BLaER1 treated with 17β-estradiol and CSF1 and Interleukin-3, amounts not matched to agents 10 nM and 100 nM (cell line): ENCODE measurements around the gene CYBC1.

Experiments used
- H3K27ac ChIP-seq, 11 experiments: shearing (Covaris generic); formaldehyde crosslinking; 2 replicates each; pipeline ENCODE4 v1.8.1; 2022
- H3K27me3 ChIP-seq, 11 experiments: shearing (Covaris generic); formaldehyde crosslinking; 2 replicates each; pipeline ENCODE4 v1.8.1; 2022
- H3K36me3 ChIP-seq, 11 experiments: shearing (Covaris generic); formaldehyde crosslinking; 2 replicates each; pipeline ENCODE4 v1.8.1; 2022
- H3K4me1 ChIP-seq, 10 experiments: shearing (Covaris generic); formaldehyde crosslinking; 2 replicates each; pipeline ENCODE4 v1.8.1; 2022
- H3K4me2 ChIP-seq, 11 experiments: shearing (Covaris generic); formaldehyde crosslinking; 2 replicates each; pipeline ENCODE4 v1.8.1; 2022
- H3K4me3 ChIP-seq, 10 experiments: shearing (Covaris generic); formaldehyde crosslinking; 2 replicates each; pipeline ENCODE4 v1.8.1; 2022
- H3K9ac ChIP-seq, 11 experiments: shearing (Covaris generic); formaldehyde crosslinking; 2 replicates each; pipeline ENCODE4 v1.8.1; 2022
- H3K9me3 ChIP-seq, 11 experiments: shearing (Covaris generic); formaldehyde crosslinking; replicated peaks in 1 of 11; 2 replicates each; pipeline ENCODE4 v1.8.1; 2022
- H4K20me1 ChIP-seq, 11 experiments: shearing (Covaris generic); formaldehyde crosslinking; 2 replicates each; pipeline ENCODE4 v1.8.1; 2022
- Cebpa-rat ChIP-seq, 11 experiments: shearing (Covaris generic); IDR thresholded peaks; 2 replicates each; pipeline ENCODE4 v1.8.1; 2022

The CYBC1 gene

GRCh38 chr17:82486231-82487094, 35.9 kb upstream of the CYBC1 start:
- no peaks in the 10 kb centered on the region for H3K27me3 ChIP-seq
- H4K20me1 ChIP-seq, result peaks cover 0 to 40% (median 0%) of the 10 kb centered on the region in 11 experiments; a peak in 7 of 22 replicates
- peak overlapping the region in 4 of 11 experiments; percentile 7 to 44 (median 24); a peak in 3 of 22 replicates for H3K9ac ChIP-seq
- H3K4me1 ChIP-seq, result peaks cover 0 to 33% (median 26%) of the 10 kb centered on the region in 10 experiments; a peak in 16 of 20 replicates
- H3K9me3 ChIP-seq, result no peaks in the 10 kb centered on the region
- no peak overlapping the region for H3K4me3 ChIP-seq
- H3K27ac ChIP-seq, result peak overlapping the region in 1 of 11 experiments; percentile 13; a peak in 1 of 22 replicates
- no peak overlapping the region for H3K4me2 ChIP-seq
- TF ChIP-seq Cebpa-rat (IDR thresholded peaks at IDR 0.05), result no peak
- peaks cover 79 to 86% (median 82%) of the 10 kb centered on the region in 11 experiments for H3K36me3 ChIP-seq

- H3K4me2 ChIP-seq, result no peak overlapping the region
- H3K4me3 ChIP-seq, result no peak overlapping the region
- H3K27me3 ChIP-seq, result no peaks in the 10 kb centered on the region
- H3K9ac ChIP-seq, result 0 out of 22 replicates have a peak overlapping the region, but pooled peaks of 1 of the 11 experiments have one; percentile 7
- no peak overlapping the region for H3K27ac ChIP-seq
- H3K4me1 ChIP-seq, result peaks cover 0 to 7% (median 5%) of the 10 kb centered on the region in 10 experiments; a peak in 12 of 20 replicates
- H3K36me3 ChIP-seq, result peaks cover 98 to 100% (median 99%) of the 10 kb centered on the region in 11 experiments
- H3K9me3 ChIP-seq, result no peaks in the 10 kb centered on the region
- peaks cover 0 to 47% (median 6%) of the 10 kb centered on the region in 11 experiments; a peak in 14 of 22 replicates for H4K20me1 ChIP-seq
- no peak for TF ChIP-seq Cebpa-rat (IDR thresholded peaks at IDR 0.05)
Measured at GRCh38 chr17:82483836-82484235, 33.3 kb upstream of the CYBC1 start.

GRCh38 chr17:82483204-82483660, 32.7 kb upstream of the CYBC1 start:
- peaks cover 99 to 100% (median 99%) of the 10 kb centered on the region in 11 experiments for H3K36me3 ChIP-seq
- TF ChIP-seq Cebpa-rat (IDR thresholded peaks at IDR 0.05), result no peak
- H3K9ac ChIP-seq, result 0 out of 22 replicates have a peak overlapping the region, but pooled peaks of 1 of the 11 experiments have one; percentile 7
- no peak overlapping the region for H3K27ac ChIP-seq
- H3K27me3 ChIP-seq, result no peaks in the 10 kb centered on the region
- H3K4me1 ChIP-seq, result peaks cover 0 to 11% (median 7%) of the 10 kb centered on the region in 10 experiments; a peak in 11 of 20 replicates
- H3K4me3 ChIP-seq, result no peak overlapping the region
- H4K20me1 ChIP-seq, result peaks cover 5 to 49% (median 12%) of the 10 kb centered on the region in 11 experiments; a peak in 16 of 22 replicates
- H3K4me2 ChIP-seq, result no peak overlapping the region
- H3K9me3 ChIP-seq, result no peaks in the 10 kb centered on the region

- peaks cover 99 to 100% (median 100%) of the 10 kb centered on the region in 11 experiments for H3K36me3 ChIP-seq
- H3K9me3 ChIP-seq, result no peaks in the 10 kb centered on the region
- peaks cover 0 to 11% (median 4%) of the 10 kb centered on the region in 10 experiments; a peak in 9 of 20 replicates for H3K4me1 ChIP-seq
- no peaks in the 10 kb centered on the region for H3K27me3 ChIP-seq
- H4K20me1 ChIP-seq, result peaks cover 16 to 58% (median 24%) of the 10 kb centered on the region in 11 experiments; a peak in 16 of 22 replicates
- H3K27ac ChIP-seq, result peak overlapping the region in 1 of 11 experiments; percentile 1; a peak in 1 of 22 replicates
- TF ChIP-seq Cebpa-rat (IDR thresholded peaks at IDR 0.05), result no peak
- no peak overlapping the region for H3K4me2 ChIP-seq
- no peak overlapping the region for H3K4me3 ChIP-seq
- H3K9ac ChIP-seq, result peak overlapping the region in 4 of 11 experiments; percentile 13 to 23 (median 16); a peak in 3 of 22 replicates
Measured at GRCh38 chr17:82480318-82480717, 29.8 kb upstream of the CYBC1 start.

GRCh38 chr17:82479602-82480001, 29.1 kb upstream of the CYBC1 start:
- peak overlapping the region in 2 of 11 experiments; percentile 9 to 30; a peak in 3 of 22 replicates for H3K27ac ChIP-seq

GRCh38 chr17:82477934-82478333, 27.4 kb upstream of the CYBC1 start:
- H3K4me2 ChIP-seq, result no peak overlapping the region
- no peak for TF ChIP-seq Cebpa-rat (IDR thresholded peaks at IDR 0.05)
- peaks cover 99 to 100% (median 100%) of the 10 kb centered on the region in 11 experiments for H3K36me3 ChIP-seq
- H3K4me3 ChIP-seq, result no peak overlapping the region
- H3K4me1 ChIP-seq, result peaks cover 0 to 11% (median 4%) of the 10 kb centered on the region in 10 experiments; a peak in 7 of 20 replicates
- H3K27me3 ChIP-seq, result no peaks in the 10 kb centered on the region
- H3K27ac ChIP-seq, result no peak overlapping the region
- H4K20me1 ChIP-seq, result peaks cover 21 to 53% (median 28%) of the 10 kb centered on the region in 11 experiments; a peak in 16 of 22 replicates
- H3K9me3 ChIP-seq, result no peaks in the 10 kb centered on the region
- peak overlapping the region in 2 of 11 experiments; percentile 29 to 34; a peak in 2 of 22 replicates for H3K9ac ChIP-seq

More at GRCh38 chr17:82479602-82480001, 29.1 kb upstream of the CYBC1 start:
- no peak for TF ChIP-seq Cebpa-rat (IDR thresholded peaks at IDR 0.05)
- peak overlapping the region in 6 of 11 experiments; percentile 6 to 46 (median 14); a peak in 7 of 22 replicates for H3K9ac ChIP-seq
- H3K9me3 ChIP-seq, result no peaks in the 10 kb centered on the region
- no peak overlapping the region for H3K4me2 ChIP-seq
- H3K4me3 ChIP-seq, result no peak overlapping the region
- peaks cover 0 to 11% (median 4%) of the 10 kb centered on the region in 10 experiments; a peak in 7 of 20 replicates for H3K4me1 ChIP-seq
- peaks cover 21 to 62% (median 27%) of the 10 kb centered on the region in 11 experiments; a peak in 16 of 22 replicates for H4K20me1 ChIP-seq
- peaks cover 99 to 100% (median 100%) of the 10 kb centered on the region in 11 experiments for H3K36me3 ChIP-seq
- H3K27me3 ChIP-seq, result no peaks in the 10 kb centered on the region

- Histone ChIP-seq H3K4me2 (no peak overlapping the region), H3K36me3 (peaks cover 94 to 100% (median 97%) of the 10 kb centered on the region in 11 experiments), H3K4me3 (no peak overlapping the region)
Measured at GRCh38 chr17:82475458-82475857, 24.9 kb upstream of the CYBC1 start.

GRCh38 chr17:82474223-82475010, 23.9 kb upstream of the CYBC1 start:
- H3K36me3 ChIP-seq, result peaks cover 94 to 100% (median 97%) of the 10 kb centered on the region in 11 experiments
- H3K27ac ChIP-seq, result no peak overlapping the region
- H3K4me2 ChIP-seq, result no peak overlapping the region
- H3K4me1 ChIP-seq, result peaks cover 0 to 11% (median 4%) of the 10 kb centered on the region in 10 experiments; a peak in 7 of 20 replicates
- no peaks in the 10 kb centered on the region for H3K9me3 ChIP-seq
- no peak for TF ChIP-seq Cebpa-rat (IDR thresholded peaks at IDR 0.05)
- no peak overlapping the region for H3K4me3 ChIP-seq
- no peaks in the 10 kb centered on the region for H3K27me3 ChIP-seq
- peaks cover 15 to 44% (median 28%) of the 10 kb centered on the region in 11 experiments; a peak in 16 of 22 replicates for H4K20me1 ChIP-seq
- peak overlapping the region in 1 of 11 experiments; percentile 29; a peak in 2 of 22 replicates for H3K9ac ChIP-seq

More at GRCh38 chr17:82475458-82475857, 24.9 kb upstream of the CYBC1 start:
- TF ChIP-seq Cebpa-rat (IDR thresholded peaks at IDR 0.05), result no peak
- H3K9me3 ChIP-seq, result no peaks in the 10 kb centered on the region
- peaks cover 21 to 54% (median 28%) of the 10 kb centered on the region in 11 experiments; a peak in 16 of 22 replicates for H4K20me1 ChIP-seq
- no peak overlapping the region for H3K27ac ChIP-seq
- H3K9ac ChIP-seq, result no peak overlapping the region
- no peaks in the 10 kb centered on the region for H3K27me3 ChIP-seq
- peaks cover 0 to 11% (median 4%) of the 10 kb centered on the region in 10 experiments; a peak in 7 of 20 replicates for H3K4me1 ChIP-seq
